NOMO-1 treated with DMSO at 0.1 percent for 48 hours (cell line): ENCODE measurements around the gene HINT2.
A peak's percentile ranks its signal among the peaks of the same experiment; 100 is the strongest.

Experiments
- DNase-seq: peaks from one replicate; lab custom pipeline; 2025; ENCODE audit not compliant: unreplicated experiment; lab: John Stamatoyannopoulos, UW

The HINT2 gene

DNA sequence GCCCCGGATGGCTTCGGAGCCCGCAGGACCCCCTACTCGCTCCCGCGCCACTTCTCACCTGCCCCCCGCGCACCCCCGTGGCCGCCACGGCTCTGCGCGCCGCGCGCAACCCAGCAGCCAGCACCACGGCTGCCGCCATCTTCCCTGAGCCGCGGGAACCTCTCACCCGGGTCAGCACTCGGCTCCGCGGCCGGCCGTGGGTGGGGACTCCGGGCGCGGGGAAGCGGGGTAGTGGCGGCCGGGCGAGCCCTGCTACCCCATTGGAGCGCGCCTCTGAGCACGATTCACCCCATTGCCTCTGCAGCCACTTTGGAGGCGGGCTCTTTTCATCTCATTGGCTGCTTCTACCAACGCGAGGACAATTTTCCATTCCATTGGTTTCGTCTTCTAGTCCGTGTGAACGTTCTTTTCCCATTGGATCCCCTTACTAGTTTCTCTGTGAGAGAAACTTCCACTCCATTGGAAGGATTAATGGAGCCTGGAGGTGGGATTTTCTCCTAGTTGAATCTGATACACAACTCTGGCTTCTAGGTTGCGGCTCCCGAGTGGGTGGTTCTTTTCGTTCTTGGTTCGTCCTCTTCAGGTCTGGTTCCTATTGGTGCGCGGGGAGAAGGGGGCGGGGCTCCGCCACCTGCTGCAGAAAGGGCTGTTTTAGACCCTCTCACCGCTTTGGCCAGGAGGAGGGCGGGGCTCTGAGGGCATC is at the start of gene HINT2:
Gene HINT2 (minus strand): TSS at position 202 of the 703 bp plus-strand sequence. CDS start 63 bp downstream, at position 139.
- DNase-seq = peak; percentile 100

DNA sequence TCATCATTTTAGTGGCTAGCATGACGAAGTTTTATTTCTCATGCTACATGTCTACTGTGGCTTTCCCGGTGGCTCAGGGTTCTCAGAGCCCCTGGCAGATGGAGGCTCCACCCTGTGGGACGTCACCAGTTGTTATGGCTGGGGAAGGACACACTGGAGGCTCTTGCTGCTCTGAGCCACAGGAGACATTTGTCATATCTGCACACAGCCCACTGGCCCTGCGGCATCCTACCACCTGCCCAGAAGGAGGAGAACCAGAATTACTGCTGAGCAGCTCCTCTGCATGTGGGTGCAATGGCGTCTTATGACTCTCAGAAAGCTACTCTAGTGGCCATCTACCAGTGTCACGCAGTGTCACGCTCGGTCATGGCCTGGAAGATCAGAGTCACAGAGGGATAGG is 48.7 kb upstream of the HINT2 start:
- DNase-seq = no peak

DNA sequence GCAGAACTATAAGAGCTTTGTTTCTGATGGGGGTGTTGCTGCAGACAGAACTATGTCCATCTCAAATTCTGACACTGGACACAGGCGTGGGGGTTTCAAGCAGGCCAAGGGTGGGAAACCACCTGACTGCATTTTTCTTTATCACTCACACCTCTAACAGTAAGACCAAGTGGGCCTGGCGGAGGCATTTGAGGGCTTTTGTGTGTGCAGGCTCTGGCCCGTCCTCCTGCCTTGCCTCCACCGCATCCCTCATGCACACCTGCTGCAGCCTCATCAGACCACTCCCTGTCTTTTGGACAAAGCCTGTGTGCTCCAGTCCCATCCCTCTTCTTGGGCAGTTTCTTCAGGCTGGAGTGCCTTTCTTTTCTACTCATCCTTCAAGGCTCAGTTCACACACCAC is 47.5 kb upstream of the HINT2 start:
- no peak for DNase-seq

DNA sequence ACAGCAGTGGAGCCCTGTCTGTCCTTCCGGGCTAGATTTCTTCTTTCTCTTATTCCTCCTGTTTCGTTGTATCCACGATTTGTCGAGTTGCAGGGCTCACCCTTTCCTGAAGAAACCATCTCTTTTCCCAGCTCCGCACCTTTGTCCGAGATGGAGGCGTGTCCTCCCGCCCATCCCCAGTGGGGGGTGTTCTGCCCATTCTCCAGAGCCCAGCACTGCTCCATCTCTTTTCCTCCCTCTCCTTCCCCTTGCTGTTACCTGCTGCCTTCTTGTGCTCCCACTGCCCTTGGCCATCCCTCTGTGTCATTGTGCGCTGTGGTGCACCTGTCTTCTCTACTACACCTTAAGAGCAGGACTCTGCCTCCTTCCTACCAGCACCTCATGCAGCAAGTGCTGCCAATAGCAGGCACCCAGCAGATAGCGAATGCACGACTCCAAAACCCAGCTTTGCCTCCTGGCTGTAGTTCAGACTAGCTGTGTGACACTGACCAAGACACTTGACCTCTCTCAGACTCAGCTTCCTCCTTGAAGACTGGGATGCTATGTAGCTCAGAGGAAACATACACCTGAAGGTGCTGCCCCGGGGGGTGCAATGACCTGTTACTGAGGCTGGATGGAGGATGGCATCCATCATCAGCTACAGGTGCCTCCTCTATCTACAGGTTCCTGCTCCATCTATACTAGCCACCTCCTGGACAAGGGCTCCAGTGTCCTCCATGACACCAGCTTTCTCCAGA is 46.5 kb upstream of the HINT2 start:
- no peak for DNase-seq

DNA sequence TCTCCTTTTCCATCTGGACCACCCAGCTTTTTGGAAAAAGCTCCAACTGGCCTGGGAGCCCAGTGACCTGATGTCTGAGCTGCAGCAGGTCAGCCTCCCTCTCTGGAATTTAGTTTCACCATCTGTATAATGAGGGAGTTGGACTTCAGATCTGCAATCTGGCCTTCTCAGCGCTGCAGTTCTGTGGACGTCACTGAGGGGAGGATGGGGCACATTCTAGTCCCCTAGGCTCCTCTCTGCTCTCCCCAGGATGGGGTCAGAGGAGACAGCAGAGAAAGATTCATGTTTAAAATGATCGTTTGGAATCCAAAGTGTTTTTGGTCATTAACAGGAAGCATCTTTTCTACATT is 45.1 kb upstream of the HINT2 start:
- no peak for DNase-seq

DNA sequence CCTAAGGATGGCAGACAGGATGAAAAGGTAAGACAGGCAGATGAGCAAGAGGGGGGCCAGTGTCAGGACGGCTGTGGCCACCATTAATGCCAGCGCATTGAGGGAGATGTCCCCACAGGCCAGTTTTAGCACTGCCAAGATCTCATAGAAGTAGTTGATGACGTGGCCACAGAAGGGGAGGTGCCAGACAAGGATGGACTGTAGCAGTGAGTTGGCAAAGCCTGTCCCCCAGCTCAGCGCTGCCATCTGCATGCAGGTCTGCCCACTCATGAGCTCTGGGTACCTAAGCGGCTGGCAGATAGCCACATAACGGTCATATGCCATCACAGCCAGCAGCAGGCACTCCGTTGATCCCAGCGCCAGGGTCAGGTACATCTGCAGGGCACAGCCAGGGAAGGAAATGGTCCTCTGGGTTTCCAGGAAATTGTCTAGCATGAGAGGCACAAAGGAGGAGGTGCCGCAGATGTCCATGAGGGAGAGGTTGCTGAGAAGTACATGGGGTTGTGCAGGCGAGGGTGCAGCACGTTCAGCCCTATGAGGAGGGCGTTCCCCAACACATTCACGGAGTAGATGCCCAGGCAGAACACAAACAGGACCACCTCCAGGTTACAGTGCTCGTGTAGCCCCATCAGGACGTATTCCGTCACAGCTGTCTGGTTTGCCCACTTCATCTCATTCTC is 44.6 kb upstream of the HINT2 start:
- no peak for DNase-seq

DNA sequence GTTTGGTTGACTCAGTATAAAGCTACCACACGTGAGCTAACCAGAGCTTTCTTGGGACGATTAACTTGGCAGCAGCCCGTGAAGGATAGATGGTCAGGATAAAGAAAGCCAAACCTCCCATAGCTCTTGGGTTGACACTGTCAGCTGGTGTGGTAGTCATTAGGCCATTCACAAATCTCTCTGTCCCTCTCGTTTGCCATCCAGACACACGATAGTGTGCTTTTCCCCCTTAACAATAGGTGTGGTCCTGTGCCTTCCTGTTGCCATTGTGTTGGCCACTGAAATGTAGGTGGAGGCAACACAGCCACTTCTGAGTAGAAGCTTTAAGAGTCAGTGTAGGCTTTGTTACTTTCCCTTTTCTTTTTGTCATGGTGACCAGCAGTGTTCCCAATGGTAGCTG is 43.6 kb upstream of the HINT2 start:
- no peak for DNase-seq

DNA sequence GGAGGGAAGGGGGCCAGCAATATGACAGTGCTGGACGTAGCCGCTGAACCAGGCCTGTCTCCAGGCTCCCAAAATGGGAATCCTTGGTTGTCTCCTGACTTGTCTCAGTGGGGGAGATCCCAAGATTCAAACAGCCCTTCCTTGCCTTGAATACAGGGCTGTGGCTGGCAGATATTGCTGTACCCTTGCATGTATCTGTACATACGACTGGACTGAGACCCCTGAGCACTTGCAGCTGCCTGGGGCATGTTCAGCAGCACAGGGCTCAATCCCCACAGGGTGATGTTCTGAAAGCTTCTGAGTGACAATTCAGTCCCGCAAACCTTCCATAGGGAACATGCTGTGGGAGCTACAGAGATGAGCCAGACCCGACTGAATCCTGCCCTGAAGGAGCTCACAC is 42.0 kb upstream of the HINT2 start:
- DNase-seq = no peak

DNA sequence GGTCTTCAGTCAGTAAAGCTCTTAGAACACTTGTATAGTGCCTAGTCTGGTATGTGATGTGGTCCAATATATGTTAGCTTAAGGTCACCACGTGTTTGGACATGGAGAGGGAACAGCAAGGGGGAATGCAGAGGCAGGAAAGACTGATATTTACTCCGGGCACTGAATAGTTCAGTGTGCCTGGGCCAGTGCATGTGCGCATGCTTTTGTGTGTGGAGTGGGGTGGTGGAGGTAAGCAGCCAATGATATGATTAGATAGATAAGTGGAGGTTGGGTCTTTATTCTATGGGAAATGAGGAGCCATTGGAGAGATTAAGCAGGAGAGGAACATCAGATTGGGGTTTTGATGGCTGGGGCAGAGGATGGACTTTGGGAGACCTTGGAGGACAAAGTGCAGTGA is 41.4 kb upstream of the HINT2 start:
- DNase-seq = no peak

DNA sequence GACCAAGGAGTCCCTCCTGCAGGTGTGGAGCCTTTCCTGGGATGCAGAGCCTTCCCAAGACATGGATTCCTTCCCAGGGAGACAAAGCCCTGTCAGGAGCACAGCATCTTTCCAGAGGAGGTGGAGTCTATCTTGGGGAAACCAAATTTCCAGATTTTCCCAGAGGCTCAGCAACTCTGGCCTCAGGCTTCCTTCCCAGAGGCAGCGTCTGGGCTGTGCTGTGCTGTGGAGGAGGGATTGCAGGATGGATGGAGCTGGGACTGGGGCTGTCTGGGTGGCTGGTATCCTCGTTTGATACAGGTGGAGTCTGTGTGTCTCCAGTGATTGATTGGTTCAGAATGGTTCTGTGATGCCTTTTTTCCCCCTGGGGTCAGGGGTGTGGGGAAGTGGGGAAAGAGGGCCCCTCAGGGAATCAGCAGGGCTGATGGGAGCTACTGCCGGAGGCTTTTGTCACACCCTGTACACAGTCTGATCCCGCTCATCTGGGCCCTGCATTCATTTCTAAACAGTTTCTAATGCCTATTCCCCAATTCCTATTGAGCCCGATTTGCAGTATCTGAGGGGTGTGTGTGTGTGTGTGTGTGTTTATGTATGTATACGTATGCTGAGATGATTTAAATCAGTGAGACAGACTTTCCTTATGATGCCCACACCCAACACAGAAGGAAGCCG is 39.4 kb upstream of the HINT2 start:
- no peak for DNase-seq

DNA sequence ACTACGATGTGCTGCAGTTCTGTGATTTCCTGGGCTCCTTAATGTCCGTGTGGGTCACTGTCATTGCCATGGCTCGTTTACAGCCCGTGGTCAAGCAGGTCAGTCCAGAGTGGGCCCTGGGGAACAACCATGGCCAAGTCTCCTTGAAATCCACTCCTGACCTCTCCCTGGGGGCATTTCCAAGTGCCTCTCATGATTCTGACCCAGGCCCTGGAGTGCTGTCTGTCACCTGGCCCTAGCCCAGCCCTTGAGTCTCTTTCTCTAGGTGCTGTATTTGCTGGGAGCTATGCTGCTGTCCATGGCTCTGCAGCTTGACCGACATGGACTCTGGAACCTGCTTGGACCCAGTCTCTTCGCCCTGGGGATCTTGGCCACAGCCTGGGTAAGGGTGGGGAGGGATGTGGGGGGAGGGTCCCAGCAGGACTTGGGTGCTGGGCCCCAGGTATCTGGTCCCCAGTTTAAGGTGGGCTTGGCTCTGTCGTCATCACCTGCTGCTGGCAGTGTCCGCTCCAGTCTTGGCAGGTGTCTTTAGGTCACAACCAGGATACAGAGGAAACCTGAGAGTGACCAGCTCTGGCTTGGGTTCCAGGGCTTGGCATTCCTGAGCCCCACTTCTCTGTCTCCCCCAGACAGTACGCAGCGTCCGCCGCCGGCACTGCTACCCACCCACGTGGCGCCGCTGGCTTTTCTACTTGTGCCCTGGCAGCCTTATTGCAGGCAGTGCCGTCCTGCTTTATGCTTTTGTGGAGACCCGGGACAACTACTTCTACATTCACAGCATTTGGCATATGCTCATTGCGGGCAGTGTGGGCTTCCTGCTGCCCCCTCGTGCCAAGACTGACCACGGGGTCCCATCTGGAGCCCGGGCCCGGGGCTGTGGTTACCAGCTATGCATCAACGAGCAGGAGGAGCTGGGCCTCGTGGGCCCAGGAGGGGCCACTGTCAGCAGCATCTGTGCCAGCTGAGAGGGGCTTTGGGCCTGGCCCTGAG is 38.3 kb upstream of the HINT2 start:
- DNase-seq = no peak

DNA sequence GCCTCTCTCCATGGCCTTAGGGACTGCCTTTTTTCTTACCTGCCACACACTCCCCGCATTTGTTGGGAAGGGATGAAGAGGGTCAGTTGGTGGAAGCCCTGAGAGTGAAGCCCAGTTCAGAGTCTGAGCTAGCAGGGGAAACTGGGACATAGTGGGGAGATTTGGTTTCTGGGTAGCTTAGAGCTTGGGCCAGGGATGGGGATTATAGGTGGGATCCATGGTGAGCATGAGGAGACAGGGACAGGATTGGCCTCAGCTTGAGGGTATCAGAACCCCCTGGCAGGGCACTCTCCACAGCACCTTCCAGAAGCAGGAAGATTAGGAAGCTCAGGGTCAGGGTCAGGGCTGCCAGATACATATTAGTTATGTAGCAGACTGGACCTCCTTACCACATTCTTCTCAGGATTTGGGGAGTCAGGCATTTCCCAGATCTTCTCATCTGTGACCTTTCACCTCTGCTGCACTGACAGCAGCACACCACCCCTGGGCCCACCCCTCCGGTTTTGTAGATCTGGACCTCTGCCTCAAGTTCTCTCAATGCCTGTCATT is 37.5 kb upstream of the HINT2 start:
- no peak for DNase-seq

DNA sequence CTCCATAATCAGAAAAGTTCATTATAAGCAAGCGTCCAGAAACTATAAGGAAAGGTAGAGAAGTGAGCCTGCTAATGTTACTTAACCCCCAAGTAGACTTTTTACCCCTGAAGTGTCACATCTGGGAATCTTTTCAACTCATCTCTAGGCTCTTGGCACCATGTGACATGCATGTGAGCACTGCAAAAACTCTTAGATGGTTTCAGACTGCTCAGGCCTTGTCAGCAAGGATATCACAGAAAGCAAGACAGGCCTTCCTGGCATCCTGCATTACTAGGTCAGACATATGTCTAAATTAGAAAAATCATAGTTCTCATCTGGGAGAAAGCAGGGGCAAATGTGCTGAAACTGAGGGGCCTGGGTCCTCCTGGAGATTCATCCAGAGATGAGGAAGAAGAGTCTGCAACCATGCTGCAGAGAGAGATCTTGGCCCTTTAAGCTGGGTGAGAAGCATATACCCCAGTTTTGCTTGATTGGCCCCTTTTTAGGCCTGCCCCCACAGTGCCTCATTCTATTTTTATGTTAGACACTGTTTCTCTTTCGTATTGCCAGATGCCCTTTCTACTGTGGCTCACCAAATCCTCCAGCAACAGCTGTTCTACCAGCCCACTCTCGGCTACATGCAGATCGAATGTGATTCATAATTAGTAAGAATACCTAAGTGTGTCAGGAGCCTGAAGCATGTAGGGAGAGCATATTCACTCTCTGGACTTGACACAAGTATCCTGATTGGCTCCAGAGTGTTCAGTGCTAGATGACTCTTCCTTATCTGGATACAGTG is 33.1 kb upstream of the HINT2 start:
- no peak for DNase-seq

DNA sequence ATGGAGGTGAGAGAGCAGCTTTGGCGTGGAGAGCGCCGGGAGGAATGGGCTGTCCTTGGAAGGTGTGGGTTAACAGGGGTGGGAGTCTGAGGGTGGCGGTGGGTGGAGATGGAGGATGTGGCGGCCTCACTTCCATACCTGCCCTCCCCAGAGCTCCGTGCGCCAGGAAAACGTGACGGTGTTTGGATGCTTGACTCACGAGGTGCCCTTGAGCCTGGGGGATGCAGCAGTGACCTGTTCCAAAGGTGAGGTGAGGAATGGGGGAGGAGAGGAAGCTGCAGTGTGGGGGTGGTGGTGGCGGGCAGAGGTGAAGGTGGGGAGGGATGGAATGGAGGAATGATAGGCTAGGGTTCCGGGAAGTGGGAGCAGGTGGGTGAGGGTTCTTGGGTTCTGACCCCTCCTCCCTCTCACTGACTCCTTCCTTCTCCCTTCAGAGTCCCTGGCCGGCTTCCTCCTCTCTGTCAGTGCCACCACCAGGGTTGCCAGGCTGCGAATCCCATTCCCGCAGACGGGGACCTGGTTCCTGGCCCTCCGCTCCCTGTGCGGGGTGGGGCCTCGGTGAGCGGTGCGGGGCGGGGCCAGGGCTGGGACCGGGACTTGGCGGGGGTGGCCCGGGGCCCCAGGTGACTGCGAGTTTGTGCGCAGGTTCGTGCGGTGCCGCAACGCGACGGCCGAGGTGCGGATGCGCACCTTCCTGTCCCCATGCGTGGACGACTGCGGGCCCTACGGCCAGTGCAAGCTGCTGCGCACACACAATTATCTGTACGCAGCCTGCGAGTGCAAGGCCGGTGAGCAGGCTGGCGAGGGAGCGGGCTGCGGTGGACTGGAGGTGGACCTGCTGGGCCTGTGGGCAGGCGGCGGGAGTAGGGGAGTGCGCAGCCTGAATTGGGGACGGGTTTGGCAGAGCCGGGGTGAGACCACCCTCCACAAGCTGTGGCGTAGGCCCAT is 31.3 kb upstream of the HINT2 start:
- DNase-seq = no peak

DNA sequence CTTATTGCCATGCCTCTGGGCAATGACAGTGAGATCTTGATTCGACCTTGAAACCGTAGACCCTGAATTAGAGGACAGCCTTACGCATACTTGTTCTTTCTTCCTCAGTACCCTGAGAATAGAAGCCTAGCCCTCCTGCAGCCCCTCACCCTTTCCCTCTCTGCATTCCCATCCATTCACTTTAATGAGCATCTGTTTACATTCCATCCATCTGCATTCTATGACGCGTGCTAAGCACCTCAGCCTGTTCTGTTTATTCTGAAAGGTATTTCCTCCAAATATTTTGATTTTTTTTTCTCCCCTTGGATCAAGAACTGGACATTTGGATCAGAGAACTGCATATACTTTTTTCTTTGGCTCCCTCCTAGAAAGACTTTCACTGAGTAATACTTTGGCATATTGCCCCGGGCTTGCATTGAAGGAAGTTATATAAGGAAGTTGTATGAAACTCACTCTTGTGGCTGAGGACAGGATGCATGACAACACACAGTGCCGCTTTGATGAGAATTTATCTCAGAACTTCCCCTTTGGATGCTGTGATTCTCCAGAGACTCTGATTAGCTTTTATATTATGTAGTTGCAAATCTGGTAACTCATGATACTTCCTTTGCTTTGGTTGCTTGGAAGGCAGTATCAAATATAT is 29.9 kb upstream of the HINT2 start:
- DNase-seq = peak; percentile 99

DNA sequence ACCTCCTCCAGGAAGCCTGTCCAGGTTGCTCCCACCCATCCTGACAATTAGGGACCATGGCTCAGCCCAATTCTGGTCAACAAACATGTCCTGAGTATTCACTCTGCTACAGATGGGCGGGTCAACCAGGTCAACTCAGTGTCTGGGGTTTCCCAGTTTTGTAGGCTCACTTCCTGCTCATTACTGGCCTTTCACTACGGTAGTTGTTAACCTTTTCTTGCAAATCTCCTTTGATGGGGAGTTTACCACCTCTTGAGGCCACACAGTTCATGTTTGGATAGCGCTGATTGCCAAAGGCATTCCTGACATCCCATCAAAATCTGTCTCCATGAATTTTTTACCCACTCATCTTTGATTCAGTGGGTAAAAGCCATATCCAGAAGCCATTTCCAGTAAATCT is 28.0 kb upstream of the HINT2 start:
- DNase-seq = no peak

DNA sequence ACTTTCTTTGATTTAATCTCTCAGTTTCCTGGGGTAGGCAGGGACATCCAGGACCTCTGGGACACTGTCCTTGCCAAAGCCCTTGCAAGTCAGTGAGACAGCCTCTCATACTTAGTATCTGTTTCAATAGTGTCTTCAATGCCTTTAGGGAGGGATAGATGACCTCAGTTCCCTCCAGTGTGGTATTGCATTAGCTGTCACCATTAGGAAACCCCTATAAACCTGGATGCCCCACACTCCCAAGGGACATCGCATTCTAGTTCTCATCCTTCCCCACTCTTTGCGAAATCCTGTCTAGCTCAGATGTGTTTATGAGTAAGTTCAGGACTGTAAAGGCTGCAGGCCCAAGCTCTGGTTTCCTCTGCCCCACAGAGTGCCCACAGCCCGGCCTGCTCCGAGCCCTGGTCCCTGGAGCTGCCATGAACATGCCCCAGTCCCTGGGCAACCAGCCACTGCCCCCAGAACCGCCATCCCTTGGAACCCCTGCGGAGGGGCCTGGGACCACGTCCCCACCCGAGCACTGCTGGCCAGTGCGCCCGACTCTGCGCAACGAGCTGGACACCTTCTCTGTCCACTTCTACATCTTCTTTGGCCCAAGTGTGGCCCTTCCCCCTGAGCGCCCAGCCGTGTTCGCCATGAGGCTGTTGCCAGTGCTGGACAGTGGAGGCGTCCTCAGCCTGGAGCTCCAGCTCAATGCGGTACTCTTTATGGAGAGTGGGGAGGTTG is 27.3 kb upstream of the HINT2 start:
- no peak for DNase-seq

DNA sequence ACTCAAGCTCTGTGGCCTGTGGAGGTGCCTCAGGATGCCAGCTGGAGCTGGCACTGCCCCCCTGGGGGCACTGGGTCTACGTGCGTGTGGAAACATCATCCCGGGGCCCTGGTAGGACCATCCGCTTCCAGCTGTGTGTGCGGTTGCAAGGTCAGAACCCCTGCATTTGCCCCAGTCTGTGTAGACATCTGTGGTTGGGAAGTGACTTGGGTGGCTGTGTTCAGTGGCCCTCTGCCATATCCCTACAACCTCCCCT is 26.7 kb upstream of the HINT2 start:
- DNase-seq = no peak
